ENCODE measurements around the gene SUB1. TPM values are rescaled to one million over a fixed set of nuclear protein-coding genes. Genes with fewer than 3 reads are reported as not detected.

The SUB1 gene
- total RNA-seq, 1 experiment from 2014 or later, result 288 TPM

DNA sequence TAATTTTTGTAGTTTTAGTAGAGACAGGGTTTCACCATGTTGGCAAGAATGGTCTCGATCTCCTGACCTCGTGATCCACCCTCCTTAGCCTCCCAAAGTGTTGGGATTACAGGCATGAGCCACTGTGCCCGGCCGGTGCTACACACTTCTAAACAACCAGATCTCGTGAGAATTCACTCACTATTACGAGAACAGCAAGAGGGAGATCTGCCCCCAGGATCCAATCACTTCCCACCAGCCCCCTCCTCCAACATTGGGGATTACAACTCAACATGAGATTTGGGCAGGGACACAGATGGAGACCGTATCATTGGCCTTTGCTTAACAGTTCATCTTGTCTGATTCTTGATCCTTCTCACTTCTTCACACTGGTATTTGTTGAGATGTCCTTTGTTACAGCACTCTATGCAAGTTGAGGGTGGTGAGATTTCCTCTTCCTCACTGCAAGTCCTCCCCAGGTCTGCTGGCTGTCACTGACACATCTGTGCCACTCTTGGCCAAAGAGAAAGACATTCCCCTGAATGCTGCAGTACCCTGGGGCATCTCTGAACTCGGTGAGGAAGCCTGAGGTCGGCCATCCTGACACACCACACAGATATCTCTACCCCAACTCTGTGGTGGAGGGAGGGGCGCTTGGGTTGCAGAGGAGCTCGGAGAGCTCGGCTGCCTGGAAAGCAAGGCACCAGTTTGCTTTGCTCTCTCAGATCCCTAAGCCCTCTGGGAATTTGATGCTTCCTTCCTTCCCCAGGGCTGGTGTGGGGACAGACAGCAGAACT, 4.2 kb upstream of the SUB1 start:
- Mint-ChIP-seq H3K27me3 (ENCODE audit: low read depth) (no peaks in the 10 kb centered on the region), H3K4me1 (peaks cover 49 to 55% of the 10 kb centered on the region in 2 experiments), H3K27ac (peak overlapping the region in 1 of 3 experiments; percentile 60; a peak in 2 of 7 replicates), H3K9me3 (no peaks in the 10 kb centered on the region; a peak in 1 of 5 replicates), H3K36me3 (ENCODE audit: insufficient read depth in 1 of 3, low read depth in 3 of 3) (peaks cover 0 to 2% (median 0%) of the 10 kb centered on the region in 3 experiments; a peak in 2 of 7 replicates), H3K4me3 (no peak overlapping the region)
- WGBS (ENCODE audit: extremely low coverage, insufficient read length, low lambda C conversion rate), result no CpG with 5 or more reads among the region's 12 CpGs
- Histone ChIP-seq H3K79me2 (ENCODE audit: insufficient read depth, low read length) (peaks cover 3% of the 10 kb centered on the region; the same call in 1 of the 2 replicates), H3K9me3 (ENCODE audit: control insufficient read depth, low read depth, low read length) (no peaks in the 10 kb centered on the region), H3K4ac (ENCODE audit: low read depth, low read length) (no peak overlapping the region), H2AK5ac (ENCODE audit: insufficient read length, low read length) (no peak overlapping the region), H3K23me2 (ENCODE audit: insufficient read length, low read depth, low read length, poor library complexity, severe bottlenecking) (no peaks in the 10 kb centered on the region), H2BK12ac (ENCODE audit: insufficient read length, low read depth, low read length) (no peak overlapping the region), H3K27ac (ENCODE audit: insufficient read length, low read depth, low read length) (no peak overlapping the region), H2BK5ac (ENCODE audit: insufficient read length, low read length) (no peak overlapping the region), H3K14ac (ENCODE audit: insufficient read depth, low read length) (no peak overlapping the region), H3K9ac (ENCODE audit: extremely low read depth, insufficient read length, low read length) (no peak overlapping the region), H4K20me1 (ENCODE audit: control insufficient read depth, insufficient read depth, insufficient read length) (no peaks in the 10 kb centered on the region), H3K4me2 (ENCODE audit: insufficient read depth, insufficient read length, low read length) (no peak overlapping the region), H2BK120ac (ENCODE audit: low read depth, low read length, poor library complexity, severe bottlenecking) (no peak overlapping the region), H4K91ac (ENCODE audit: insufficient read length, low read depth, low read length) (no peak overlapping the region), H3K18ac (ENCODE audit: insufficient read length, low read depth, low read length) (no peak overlapping the region), H3K4me1 (ENCODE audit: insufficient read depth, low read length) (peaks cover 10% of the 10 kb centered on the region), H3K27me3 (ENCODE audit: insufficient read depth, low read length) (no peaks in the 10 kb centered on the region), H2AFZ (ENCODE audit: low read length) (no peak overlapping the region), H4K5ac (ENCODE audit: insufficient read length, low read depth, low read length) (no peak overlapping the region), H2BK20ac (ENCODE audit: low read depth, low read length, poor library complexity, severe bottlenecking) (no peak overlapping the region), H3K23ac (ENCODE audit: insufficient read length, low read depth, low read length) (no peak overlapping the region), H2BK15ac (ENCODE audit: low read depth, low read length) (no peak overlapping the region), H3K56ac (ENCODE audit: insufficient read length, low read depth, low read length) (no peak overlapping the region), H4K8ac (replicated peaks; ENCODE audit: insufficient read length, low read depth, low read length) (no peak overlapping the region), H3T11ph (ENCODE audit: low read length) (no peak overlapping the region), H3K79me1 (ENCODE audit: insufficient read depth, low read depth, low read length, poor library complexity, severe bottlenecking) (no peaks in the 10 kb centered on the region)
- DNase-seq, result no peak
- TF ChIP-seq, protein P1, sequence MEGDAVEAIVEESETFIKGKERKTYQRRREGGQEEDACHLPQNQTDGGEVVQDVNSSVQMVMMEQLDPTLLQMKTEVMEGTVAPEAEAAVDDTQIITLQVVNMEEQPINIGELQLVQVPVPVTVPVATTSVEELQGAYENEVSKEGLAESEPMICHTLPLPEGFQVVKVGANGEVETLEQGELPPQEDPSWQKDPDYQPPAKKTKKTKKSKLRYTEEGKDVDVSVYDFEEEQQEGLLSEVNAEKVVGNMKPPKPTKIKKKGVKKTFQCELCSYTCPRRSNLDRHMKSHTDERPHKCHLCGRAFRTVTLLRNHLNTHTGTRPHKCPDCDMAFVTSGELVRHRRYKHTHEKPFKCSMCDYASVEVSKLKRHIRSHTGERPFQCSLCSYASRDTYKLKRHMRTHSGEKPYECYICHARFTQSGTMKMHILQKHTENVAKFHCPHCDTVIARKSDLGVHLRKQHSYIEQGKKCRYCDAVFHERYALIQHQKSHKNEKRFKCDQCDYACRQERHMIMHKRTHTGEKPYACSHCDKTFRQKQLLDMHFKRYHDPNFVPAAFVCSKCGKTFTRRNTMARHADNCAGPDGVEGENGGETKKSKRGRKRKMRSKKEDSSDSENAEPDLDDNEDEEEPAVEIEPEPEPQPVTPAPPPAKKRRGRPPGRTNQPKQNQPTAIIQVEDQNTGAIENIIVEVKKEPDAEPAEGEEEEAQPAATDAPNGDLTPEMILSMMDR (conservative IDR thresholded peaks at IDR 0.05), result no peak

All from H9 (cell line).